Measurements from ENCODE around the gene IFT88. TPM values are rescaled to one million over a fixed set of nuclear protein-coding genes. Genes with fewer than 3 reads are reported as not detected.

IFT88 gene
- total and polyA plus RNA-seq, 9 of the 15 experiments (the other 6 are each of a cell fraction or from before 2014, with no cell fraction given), result 8.3 to 13.5 (median 10.0) TPM

DNA sequence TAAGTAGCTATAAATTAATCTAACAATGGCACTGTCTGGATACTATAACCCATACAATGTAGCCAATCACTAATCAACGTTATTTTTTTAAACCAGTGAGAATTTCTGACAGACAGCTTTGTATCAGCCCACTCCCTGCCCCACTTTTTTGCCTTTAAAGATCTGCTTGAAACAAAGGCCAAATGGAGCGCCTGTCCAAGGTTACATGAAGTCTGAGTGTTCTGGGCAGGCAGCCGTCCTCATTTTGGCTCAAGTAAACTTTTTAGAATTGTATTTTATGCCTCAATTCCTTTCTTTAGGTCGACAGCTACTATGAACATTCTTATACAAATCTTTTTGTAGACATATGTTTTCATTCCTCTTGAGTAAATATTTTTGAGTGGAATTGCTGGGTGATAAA lies 6.2 kb downstream of the IFT88 start (continued):
- TF ChIP-seq ZNF57 (CRISPR knock-in tag; IDR thresholded peaks at IDR 0.05) (no peak), FUS (optimal IDR thresholded peaks at IDR 0.05; ENCODE audit: low read depth, low read length) (no peak)

- DNase-seq (ENCODE audit: extremely low read depth in 1 of 4, low spot score in 3 of 4), result no peak
- no peak for ATAC-seq
- no peaks in the 10 kb centered on the region for H3K4me1 ChIP-seq (replicated peaks in 1 of 2; ENCODE audit: control insufficient read depth in 2 of 2, insufficient read depth in 2 of 2, low read length in 2 of 2)
- BruUV-seq (replicated peaks), result no TSS peak
- in situ Hi-C loops (cut with MboI), result no loop called here
- 79% methylated on average over 2 of the region's 2 CpGs for WGBS (ENCODE audit: insufficient coverage, low coverage, missing lambda C conversion rate)
- no peaks in the 10 kb centered on the region for H3K9me3 ChIP-seq (replicated peaks; ENCODE audit: control insufficient read depth, insufficient read depth, low read depth, low read length)
- H3K4me2 ChIP-seq (ENCODE audit: insufficient read depth, low read length), result no peak overlapping the region
- TF ChIP-seq ZNF197 (CRISPR knock-in tag; IDR thresholded peaks at IDR 0.05; ENCODE audit: low read depth) (no peak), ZNF121 (CRISPR knock-in tag; conservative IDR thresholded peaks at IDR 0.05) (no peak), ZNF395 (CRISPR knock-in tag; IDR thresholded peaks at IDR 0.05) (no peak), ZNF696 (CRISPR knock-in tag; conservative IDR thresholded peaks at IDR 0.05) (no peak), ZNF764 (CRISPR knock-in tag; IDR thresholded peaks at IDR 0.05; ENCODE audit: low read depth) (no peak), TEAD2 (tag; IDR thresholded peaks at IDR 0.05) (no peak), ELF2 (CRISPR knock-in tag; IDR thresholded peaks at IDR 0.05) (no peak), ZNF324 (CRISPR knock-in tag; IDR thresholded peaks at IDR 0.05) (no peak), BCL6 (CRISPR knock-in tag; IDR thresholded peaks at IDR 0.05) (no peak), TEAD4 (IDR thresholded peaks at IDR 0.05; ENCODE audit: low read length) (no peak), TEAD4 (CRISPR knock-in tag; IDR thresholded peaks at IDR 0.05; ENCODE audit: borderline replicate concordance) (no peak), ZNF561 (CRISPR knock-in tag; conservative IDR thresholded peaks at IDR 0.05) (no peak), TEAD1 (CRISPR knock-in tag; IDR thresholded peaks at IDR 0.05) (no peak), IRF2 (CRISPR knock-in tag; IDR thresholded peaks at IDR 0.05) (no peak), HOXB6 (CRISPR knock-in tag; IDR thresholded peaks at IDR 0.05; ENCODE audit: borderline replicate concordance) (no peak)
- TF ChIP-seq, protein P1, sequence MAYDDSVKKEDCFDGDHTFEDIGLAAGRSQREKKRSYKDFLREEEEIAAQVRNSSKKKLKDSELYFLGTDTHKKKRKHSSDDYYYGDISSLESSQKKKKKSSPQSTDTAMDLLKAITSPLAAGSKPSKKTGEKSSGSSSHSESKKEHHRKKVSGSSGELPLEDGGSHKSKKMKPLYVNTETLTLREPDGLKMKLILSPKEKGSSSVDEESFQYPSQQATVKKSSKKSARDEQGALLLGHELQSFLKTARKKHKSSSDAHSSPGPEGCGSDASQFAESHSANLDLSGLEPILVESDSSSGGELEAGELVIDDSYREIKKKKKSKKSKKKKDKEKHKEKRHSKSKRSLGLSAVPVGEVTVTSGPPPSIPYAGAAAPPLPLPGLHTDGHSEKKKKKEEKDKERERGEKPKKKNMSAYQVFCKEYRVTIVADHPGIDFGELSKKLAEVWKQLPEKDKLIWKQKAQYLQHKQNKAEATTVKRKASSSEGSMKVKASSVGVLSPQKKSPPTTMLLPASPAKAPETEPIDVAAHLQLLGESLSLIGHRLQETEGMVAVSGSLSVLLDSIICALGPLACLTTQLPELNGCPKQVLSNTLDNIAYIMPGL (CRISPR knock-in tag; IDR thresholded peaks at IDR 0.05), result no peak
- no peaks in the 10 kb centered on the region for H3K36me3 ChIP-seq (ENCODE audit: control insufficient read depth, insufficient read depth, low read length)
- ChIA-PET CTCF (ENCODE audit: low intra/inter-chr PET ratio) (no interaction called here), POLR2A (no interaction called here)
- no peaks in the 10 kb centered on the region for H4K20me1 ChIP-seq (replicated peaks; ENCODE audit: control insufficient read depth, insufficient read depth, low read length)
- H2AFZ ChIP-seq (ENCODE audit: low read depth, low read length), result no peak overlapping the region
- intact Hi-C loops (cut with micrococcal nuclease), result no loop called here
- no peaks in the 10 kb centered on the region for H3K27me3 ChIP-seq (ENCODE audit: control insufficient read depth in 2 of 2, insufficient read depth in 2 of 2, low read length in 2 of 2)
- H3K9ac ChIP-seq (ENCODE audit: insufficient read depth in 1 of 2, low read depth in 2 of 2, low read length in 2 of 2), result no peak overlapping the region
- 0 out of 3 replicates have a peak, but pooled peaks cover 2% of the 10 kb centered on the region for H3K79me2 ChIP-seq (ENCODE audit: control insufficient read depth, insufficient read depth, low read length)
- no peak overlapping the region for H3K4me3 ChIP-seq
- H3K9me1 ChIP-seq (ENCODE audit: control insufficient read depth, insufficient read depth, low read length), result no peaks in the 10 kb centered on the region
- no peak for FAIRE-seq
- H3K27ac ChIP-seq (ENCODE audit: extremely low read depth, low read depth, low read length), result no peak overlapping the region
Observed at GRCh38 chr13:20573636-20574035, 6.7 kb downstream of the IFT88 start.

Measured in K562 (cell line).